Activated naive CD4-positive, alpha-beta T cell treated with Interleukin-2 at 50 U/mL for 16 hours (primary cell): Measurements from ENCODE around the gene TOMM6.
"Not testable (repeated sequence)": the region's sequence is repeated elsewhere in the genome, so short reads cannot be mapped to it uniquely, and the experiment has no call there.

Experiments used
- DNase-seq: peaks from one replicate; pipeline ENCODE4 v3.0.0-alpha.2; 2020

Gene TOMM6

DNA sequence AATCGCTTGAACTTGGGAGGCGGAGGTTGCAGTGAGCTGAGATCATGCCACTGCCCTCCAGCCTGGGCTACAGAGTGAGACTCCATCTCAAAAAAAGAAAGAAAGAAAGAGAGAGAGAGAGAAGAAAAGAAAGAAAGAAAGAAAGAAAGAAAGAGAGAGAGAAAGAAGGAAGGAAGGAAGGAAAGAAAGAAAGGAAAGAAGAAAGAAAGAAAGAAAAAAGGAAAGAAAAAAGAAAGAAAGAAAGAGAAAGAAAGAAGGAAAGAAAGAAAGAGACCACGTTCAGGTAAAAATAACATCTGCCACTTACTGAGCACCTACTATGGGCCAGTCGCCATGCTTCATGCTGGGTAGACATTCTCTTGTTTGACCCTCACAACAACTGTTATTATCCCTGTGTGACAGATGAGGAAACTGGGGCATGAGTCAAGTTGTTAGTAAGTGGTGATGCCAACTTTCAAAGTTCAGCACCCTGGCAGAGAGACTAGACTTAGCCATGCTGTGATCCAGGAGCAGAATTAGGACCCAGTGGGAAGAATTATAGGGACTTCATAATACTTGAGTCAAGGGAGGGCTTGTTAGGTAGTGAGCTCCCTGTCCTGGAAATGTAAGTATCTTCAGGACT, 21.3 kb upstream of the TOMM6 start:
- DNase-seq, result not testable (repeated sequence)

DNA sequence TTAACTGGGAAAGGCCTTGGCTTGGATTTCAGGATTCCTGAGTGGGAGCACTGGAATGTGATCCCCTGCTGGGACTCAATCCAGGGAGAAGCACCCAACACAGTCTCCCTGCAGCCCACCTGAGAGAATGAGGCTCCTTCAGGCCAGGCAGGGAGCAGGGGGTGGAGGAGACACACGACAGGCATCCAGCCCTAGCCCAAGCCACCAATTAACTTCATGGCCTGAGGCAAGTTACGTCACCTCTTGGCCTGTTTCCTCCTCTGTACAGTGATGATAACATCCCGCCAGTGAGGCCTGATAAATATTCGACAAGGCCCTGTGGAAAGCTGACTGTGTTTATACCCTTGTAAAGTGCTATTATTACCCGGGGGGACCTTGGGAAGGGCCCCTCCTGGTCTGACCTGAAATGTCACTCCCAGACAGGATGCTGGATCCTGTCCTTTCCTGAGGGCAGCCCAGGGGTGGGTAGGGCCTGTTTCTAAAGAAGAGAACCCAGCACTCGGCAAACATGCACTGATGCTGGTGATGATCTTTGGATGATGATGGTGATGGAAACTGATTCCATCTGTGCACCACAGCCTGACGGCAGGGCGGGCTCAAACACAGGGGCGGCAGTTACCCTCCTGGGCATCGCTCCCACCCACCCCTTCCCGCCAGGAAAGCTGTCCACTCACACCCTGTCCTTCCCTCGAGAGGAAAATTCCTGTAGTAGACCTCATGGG, 20.2 kb upstream of the TOMM6 start:
- DNase-seq, result no peak

DNA sequence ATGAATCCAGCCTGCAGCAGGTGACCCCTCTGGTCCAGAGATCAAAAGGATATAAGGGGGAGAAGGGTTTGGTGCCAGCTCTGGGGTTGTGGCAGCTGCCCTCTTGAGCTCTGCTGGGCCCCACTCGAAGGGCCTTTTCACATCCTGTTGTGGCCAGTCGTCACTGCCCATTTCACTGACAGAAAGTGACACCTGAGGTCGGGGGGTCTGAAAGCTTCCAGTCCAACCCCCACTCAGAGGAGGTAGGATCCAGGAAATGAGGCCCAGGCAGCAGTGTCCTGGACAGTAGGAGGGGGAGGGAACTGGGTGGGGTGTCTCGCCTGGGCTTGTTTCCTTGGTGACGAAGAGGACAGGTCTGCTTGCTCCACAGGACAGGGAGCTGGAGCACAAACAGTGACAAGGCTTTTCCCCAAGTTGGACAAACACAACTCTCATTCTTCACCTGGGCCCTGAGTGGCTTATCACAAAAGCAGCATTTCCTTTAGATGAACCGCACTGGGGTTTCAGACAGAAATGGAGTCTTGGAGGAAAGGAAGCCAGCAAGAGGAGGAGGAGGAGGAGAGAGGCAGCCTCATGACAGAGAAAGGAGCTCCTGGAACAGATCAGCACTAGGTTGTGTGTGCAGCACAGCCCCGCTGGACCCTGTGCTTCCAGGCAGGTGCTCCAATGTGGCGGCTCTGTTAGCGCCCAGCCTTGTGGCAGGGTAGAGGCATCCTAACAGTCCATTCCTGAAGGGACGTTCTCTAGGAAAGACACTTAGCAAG, 18.8 kb upstream of the TOMM6 start:
- no peak for DNase-seq

DNA sequence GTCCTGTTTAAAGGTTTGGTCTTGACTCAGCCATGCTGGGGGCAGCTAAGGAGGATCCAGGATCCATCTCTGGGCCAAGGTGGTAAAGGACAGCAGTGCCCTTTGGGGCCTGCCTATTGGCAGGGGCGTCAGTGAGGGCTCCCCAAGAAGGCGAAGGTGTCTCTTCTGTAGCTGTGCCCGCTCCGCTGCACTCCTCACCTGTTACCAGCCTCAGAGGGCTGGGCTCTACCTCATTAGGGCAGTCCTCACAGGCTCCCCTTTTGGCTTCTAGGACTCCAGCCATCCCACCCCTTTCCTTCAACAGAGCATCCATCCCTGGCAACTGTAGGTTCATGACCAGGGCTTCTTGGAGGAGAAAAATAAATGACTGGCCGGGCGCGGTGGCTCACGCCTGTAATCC, 18.1 kb upstream of the TOMM6 start:
- no peak for DNase-seq

DNA sequence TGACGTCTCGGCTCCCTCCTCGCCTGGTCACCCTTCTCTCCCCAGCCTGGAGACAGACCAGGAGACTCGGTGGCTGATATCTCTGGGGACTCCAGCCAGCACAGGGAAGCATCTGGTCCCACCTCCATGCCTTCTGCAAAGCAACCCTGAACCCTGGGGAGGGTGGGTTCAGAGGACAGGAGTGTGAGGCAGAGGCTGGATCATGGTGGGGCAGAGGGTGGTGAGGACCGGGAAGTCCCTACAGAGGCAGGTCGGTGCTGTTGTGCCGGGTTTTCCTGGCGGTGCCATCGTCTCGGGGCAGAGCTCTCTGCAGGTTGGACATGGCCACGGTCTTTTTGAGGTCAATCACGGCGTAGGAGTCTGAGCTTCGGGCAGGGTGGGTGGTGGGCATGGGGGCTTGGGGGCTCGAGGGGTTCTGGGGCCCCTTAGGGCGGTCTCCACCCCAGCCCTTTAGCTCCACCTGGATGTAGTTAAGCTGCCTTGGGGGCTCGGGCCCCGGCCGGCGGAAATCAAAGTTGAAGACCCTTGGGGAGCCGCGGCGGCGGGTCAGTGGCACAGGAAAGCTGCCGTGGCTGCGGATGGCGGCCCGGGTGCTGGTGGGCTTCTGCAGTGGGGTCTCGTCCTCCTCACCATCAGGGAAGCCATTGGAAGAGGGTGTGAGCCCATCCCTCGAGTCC, 17.0 kb upstream of the TOMM6 start:
- DNase-seq, result no peak

DNA sequence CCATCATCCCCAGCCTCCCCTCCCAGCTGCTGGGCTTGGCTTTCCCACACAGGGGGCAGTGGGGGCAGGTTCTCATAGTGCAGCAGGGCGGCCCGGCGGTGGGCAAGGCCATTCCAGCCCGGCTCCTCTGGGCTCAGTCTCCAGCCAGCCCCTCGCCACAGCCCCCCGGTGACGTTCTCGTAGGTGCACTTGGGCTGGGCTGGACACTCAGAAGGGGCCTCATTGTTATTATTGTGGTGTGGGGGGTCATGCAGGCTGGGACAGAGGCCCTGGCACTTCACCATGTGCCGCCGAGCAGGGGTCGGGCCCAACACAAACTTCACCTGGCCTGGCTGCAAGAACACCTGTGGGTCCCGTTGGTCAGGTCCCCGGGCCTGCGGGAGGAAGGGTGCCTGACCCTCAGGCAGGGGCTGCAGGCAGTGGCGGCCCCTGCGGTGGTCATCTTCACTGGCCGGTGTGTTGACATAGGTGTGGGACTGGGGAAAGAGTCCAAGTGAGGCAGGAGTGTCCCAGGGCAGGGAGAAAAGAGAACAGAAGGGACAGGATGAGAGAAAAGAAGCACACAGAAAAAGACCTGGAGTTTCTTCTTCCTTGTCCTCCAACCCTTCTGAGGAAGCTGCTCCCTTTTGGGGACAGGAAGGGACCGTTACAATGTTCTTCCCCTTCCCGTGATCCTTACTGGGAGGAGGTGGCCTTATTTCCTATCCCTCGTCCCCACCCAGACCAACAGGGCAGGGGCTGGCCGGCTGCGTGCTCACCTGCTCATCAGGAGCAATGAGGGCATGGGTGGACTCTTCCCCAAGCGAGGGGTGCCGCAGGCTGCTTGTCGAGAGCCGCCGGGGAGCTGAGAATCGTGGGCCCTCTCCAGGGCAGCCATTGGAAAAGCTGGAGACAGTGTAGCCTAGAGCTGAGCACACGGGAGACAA, 16.2 kb upstream of the TOMM6 start:
- no peak for DNase-seq

DNA sequence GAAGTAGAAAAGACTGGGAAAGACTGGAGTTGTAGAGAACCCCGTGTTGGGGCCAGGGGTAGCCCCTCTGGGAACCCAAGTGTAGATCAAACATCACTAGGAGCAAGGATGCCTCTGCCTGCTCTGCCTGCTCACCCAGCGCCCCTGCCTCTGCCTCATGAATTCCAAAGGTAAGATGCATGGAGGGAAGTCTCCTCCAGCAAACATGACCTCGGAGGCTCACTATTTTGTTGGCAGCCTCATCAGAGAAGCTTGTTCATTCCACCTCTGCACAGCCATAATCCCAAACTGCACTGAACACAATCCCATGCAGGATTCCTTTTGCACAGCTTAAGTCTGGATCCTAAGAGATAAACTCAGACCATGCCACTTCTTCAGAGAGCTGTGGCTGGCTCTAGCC, 12.7 kb upstream of the TOMM6 start:
- no peak for DNase-seq

DNA sequence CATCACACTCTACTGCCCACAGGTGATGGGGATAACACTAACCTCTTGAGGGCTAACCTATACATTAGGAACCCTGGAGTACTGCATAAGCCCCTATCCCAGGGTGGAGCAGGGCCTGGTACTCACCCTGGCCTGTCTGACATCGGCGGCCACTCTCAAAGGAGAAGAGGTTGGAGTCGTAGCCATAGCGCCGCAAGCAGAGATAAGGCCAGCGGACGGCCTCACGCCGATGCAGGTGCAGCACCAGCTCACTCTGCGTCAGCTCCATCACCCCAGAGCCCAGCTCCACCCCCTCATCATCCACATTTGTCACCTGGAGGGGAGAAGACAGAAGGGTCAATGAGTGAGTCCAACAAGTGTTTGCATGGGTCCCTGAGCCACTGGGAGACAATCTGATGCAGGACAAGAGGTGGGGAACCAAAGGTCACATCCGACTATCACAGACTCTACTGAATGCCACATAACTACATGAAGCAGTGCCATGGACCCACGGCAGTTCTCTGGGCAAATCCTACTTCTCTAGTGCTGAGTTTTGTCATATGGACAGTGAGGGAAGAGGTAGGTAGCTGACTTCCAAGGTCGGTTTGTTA, 12.1 kb upstream of the TOMM6 start:
- no peak for DNase-seq

DNA sequence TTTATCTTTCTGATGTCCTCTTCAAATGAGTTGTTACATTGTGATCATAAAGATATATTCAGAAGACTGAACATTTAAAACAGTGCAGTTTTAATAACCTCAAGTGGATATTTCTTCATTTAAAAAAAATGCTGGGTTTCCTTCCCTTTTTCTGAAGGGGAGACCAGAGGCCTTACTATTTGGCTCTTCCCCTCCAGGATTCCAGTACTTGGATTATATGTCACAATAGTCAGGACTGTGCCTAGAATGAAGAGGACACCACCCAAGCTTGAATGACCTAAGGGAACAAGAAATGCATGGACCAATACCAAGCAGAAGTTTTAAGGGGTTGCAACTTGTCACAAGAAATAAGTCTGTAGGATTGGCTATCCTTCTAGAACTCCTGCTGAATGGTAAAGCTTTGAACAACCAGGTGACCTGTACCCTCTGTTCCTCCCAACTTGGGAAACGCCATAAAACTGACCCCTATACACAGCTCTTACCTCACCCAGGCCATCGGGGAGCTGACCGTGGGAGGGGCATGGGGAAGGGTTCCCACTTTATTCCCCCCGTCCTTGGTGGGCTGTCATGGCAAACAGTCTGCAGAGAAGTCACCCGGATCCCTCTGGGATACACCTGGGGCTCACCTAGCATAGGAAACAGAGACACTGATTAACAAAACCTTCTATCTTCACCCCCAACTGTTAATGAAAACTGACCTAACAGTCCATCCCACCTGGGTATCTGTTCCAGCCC, 9.8 kb upstream of the TOMM6 start:
- DNase-seq, result no peak

DNA sequence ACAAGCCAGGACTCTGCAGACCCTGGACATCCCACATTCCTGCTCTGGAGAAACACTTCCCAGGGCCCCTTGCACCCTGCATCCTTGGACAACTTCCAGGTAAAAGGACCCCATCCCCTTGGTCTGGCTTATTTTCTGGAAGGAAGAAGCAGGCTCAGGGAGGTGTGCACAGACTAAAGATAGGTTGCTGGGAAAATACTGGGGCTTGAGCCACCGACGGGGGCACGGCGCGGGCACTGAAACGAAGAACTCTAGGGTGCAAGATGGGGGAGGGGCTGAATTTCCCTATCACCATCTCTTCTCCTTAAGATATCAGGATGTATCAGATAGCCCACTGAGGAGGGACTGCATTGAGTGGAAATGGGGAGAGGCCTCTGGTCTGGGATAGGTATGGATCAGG, 8.6 kb upstream of the TOMM6 start:
- no peak for DNase-seq

DNA sequence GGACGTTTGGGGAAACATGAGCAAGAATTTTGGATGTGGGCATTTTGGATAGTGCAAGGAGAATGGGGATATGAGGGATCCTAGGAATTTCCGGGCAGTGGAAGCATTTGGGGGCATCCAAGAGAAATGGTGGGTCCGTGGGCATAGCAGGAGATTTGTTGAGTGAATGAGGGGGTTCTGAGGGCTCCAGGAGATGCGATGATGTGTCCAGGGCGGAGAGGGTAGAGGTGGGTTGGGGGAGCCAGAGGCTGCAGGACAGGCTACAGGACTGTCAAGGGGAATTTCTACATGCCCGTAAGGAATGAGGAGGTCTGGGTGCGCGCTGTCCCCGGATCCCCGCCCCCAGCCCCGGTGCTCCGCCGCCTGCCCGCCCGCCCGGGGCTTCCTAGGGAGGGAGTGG, 8.2 kb upstream of the TOMM6 start:
- DNase-seq, result no peak

DNA sequence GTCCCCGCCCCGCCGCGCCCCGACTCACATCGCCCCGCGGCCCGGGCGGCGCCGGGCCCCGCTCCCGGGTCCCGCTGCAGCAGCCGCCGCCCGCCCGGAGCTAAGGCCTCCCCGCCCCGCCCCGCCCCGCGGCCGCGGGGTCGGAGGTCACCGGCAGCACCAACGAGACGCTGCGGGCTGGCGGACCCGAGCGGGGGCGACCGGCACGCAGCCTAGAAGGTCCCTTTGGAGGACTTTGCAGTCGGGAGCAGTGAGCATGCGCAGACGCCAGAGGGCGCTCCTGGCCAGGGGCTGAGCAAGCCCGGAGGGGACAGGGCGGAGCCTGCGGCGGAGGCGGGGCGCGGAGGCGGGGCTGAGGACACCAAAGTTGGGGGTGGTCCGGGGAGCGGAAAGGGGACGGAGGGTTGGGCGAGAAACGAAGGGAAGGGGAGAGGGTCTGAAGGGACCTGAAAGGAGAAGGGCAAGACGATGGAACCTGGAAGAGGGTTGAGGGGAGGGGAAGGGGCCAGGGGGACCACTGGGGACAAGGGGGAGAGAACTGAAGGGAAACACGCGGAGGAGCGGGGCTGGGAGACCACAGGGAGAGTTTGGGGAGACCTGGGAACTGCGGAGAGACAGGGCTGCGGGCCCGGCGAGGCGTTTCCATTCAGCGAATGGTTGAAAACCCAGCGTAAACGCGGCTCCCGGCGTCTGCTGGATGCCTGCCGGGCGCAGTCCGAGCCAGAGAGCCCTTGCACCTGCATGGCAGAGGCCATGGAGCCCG, 7.5 kb upstream of the TOMM6 start, which contains the start of gene FRS3:
TSS of gene FRS3 (minus strand) at position 113 of the 763 bp plus-strand sequence. CDS start 2,913 bp downstream, outside the sequence.
- peak; percentile 99 for DNase-seq

DNA sequence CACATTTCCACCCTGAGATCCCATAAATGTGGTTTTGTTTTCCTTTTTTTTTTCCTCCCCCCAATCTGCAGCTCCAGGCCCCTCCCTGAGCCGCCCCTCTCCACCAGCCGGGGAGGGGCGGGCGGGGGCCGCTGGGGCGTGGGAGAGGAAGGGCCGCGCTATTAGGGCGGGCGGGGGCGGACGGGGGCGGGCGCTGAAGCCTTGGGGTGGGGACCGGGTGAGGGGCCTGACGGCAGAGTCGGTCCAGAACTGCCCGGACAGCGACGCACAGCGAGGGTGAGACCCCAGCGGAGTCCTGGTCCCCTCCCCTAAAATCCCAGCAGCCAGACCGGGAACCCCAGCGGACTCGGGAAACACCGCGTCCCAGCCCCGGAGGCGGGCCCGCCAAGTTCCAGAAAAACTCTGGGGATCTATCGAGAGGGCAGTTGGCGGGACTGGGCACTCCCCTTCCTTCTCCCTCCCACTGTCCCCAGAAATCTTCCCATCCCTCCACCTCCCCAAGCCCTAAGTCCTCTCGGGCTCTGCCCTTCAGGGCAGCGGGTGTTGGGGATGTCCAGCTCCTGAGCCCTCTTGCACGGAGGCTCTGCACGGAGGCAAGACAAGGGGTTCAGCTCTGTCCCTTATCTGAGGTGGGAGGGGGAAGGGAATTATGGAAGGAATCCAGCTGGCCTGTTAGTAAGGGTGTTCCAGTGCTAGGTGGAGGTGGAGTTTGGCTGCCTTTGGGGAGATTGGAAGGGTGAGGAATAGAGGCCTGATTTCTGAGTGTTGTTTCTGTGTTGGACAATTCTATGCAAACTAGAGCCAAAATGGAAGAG, 6.7 kb upstream of the TOMM6 start, which contains the start of gene PRICKLE4:
TSS of gene PRICKLE4 (plus strand) at position 232 of the 815 bp plus-strand sequence. CDS start 2,692 bp downstream, outside the sequence.
- no peak for DNase-seq

DNA sequence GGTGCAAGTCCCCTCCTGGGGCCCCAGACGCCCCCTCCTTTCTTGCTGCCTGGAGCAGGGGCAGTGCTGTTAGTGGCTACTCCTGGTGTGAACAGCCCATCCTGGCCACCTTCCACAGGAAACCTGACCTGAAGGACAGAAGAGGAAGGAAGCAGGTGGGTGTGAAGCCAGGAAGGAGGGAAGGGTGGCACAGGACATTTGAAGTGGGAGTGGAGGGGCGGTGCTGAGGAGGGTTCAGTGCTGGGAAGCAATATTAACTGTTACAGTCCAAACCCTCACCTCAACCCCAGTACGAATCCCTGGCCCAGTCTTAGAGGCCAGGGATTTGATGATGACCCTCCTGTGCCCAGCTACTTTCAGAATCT, 6.1 kb upstream of the TOMM6 start:
- no peak for DNase-seq

DNA sequence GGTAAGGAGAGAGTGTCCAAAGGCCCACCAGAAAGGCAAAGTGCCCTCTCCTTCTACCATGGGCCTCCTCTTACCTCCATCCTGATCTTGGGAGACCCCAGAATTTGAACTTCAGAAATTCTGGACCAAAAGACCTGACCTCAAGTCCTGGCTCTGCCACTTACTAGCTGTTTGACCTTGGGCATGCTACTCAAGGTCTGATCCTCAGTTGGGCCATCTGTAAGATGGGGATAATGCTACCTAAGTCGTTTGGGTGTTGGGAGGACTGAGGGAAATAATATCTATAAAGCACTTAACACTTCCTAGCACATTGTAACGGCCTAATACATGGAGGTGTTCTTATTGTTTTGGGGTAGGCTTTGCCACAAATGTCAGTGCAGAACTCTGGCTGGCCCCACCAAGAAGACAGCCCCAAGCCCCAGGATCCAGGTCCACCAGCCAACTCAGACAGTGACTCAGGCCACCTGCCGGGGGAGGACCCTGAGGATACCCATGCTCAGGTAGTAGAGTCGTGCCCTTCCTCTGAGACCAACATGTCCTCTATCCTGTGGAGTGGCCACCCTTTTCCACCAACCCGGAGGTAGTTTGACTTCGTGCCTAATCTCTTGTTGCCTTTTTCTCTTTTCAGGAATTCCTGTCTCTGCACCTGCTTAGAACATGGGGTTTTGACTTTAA, 4.3 kb upstream of the TOMM6 start:
- no peak for DNase-seq

DNA sequence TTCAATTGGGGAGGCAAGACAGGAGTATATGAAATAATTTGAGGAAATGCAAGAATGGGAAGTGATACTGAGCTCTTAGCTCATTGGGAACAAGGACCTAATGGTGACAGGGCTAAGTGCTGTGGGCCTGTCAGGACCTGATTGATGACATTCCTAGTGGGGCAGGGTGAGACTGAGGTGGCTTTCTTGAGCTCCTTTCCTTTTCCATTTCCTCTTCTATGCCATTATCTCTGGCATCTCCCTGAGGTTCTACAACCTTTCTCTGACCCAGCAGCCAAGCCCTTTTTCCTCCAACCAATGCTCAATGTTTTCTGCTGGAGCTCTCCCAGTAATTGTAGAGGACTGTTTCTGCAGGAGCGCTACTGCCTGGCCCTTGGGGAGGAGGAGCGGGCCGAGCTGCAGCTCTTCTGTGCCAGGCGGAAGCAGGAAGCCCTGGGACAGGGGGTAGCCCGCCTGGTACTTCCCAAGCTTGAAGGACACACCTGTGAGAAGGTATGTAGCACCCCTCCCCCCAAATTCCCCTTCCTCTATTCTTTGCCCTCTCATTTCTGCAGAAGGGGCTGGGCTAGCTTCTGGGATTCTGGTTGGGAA, 2.8 kb upstream of the TOMM6 start:
- no peak for DNase-seq

DNA sequence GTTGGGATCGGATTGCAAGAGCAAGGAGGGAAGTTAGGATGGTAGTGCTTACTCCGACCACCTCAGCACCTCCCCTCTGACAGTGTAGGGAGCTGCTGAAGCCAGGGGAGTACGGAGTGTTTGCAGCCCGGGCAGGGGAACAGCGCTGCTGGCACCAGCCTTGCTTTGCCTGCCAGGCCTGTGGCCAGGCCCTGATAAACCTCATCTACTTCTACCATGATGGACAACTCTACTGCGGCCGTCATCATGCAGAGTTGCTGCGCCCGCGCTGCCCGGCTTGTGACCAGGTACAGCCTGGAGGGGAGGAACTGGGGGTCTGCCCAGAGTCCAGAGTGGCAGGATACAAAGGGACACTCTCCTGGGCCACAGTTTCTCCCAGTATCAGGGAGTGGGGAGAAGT, 2.2 kb upstream of the TOMM6 start:
- DNase-seq, result no peak

DNA sequence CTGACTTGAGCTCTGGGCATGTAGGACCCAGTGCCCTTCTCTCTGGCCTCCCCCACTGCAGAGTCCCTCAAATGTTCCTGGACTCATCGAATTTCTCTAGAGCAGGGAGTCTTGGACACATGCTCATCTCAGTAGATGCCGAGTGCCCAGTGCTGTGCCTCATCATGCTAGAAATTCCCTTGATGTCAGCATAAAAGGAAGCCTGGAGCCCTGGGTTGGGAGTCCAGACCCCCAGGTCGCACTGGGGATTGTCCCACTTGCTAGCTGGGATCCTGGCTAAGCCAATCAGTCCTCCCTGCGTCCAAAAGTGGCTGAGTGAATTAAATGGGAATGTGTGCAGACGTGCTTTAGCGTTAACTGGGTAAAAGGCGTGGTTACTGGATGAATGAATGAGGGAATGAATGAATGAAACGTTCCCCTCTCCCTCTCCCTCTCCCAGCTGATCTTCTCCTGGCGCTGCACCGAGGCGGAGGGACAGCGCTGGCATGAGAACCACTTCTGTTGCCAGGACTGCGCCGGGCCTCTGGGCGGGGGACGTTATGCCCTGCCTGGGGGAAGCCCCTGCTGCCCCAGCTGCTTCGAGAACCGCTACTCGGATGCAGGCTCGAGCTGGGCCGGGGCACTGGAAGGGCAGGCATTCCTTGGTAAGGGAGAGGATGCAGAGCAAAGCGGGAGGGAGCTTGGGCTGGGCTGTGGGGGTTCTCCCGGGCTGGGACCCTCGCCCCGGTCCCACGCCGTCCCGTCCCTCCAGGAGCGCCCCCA, 1.6 kb upstream of the TOMM6 start:
- DNase-seq, result no peak
